Right ventricle myocardium inferior (tissue), 1 donor: ENCODE results near the gene GLB1L. TPM values are rescaled to one million over a fixed set of nuclear protein-coding genes. Genes with fewer than 3 reads are reported as not detected.

ENCODE experiments used
- ATAC-seq: fragments of 200-7000 bp; cut with Tn5 transposase; one replicate; pipeline ENCODE4 v1.9.1; 2020; ENCODE audit warnings: mild to moderate bottlenecking, moderate library complexity
- DNase-seq: peaks from one replicate; pipeline ENCODE4 v3.0.0; 2021; ENCODE audit errors: missing footprints
- intact Hi-C: fragments of 100-400 bp; cut with DNase I; formaldehyde crosslinking; loops from one replicate; pipeline ENCODE4 v1.11.0; 2022
- total RNA-seq: library from RNA; stranded (reverse); fragmentation: NEBNext Ultra II Directional; extraction: Animal tissue kit (Norgen Biotek cat#: 25700); gene quantifications from one replicate; pipeline ENCODE4 v1.2.1, GENCODE V29; 2021
- donor health status: DM: no; HTN: yes; CAD: no; lungs with severe emphysema.

The GLB1L gene
- total RNA-seq, 1 donor from 2014 or later, result 1.8 TPM

- ATAC-seq, result no peak
- no peak for DNase-seq
- intact Hi-C loops, result no loop called here
Measured at GRCh38 chr2:219245899-219246230, 621 bp upstream of the GLB1L start.

DNA sequence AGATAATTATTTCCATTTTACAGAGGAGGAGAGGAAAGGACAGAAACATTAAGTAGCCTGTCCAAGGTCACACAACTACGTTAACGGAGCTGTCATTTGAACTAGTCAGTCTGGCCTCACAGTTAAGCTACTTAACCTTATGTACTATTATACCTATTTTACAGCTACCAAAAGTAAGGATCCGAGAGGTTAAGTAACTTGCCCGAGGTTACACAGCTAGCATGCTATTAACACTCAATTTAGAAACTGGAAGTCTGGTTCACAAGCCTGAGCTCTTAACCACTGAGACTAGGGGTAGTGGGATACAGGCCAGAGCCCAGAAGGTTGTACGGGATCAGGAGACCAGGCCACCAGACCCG, 476 bp downstream of the GLB1L start:
- intact Hi-C loops, result no loop called here
- DNase-seq (no peak), ATAC-seq (no peak)

DNA sequence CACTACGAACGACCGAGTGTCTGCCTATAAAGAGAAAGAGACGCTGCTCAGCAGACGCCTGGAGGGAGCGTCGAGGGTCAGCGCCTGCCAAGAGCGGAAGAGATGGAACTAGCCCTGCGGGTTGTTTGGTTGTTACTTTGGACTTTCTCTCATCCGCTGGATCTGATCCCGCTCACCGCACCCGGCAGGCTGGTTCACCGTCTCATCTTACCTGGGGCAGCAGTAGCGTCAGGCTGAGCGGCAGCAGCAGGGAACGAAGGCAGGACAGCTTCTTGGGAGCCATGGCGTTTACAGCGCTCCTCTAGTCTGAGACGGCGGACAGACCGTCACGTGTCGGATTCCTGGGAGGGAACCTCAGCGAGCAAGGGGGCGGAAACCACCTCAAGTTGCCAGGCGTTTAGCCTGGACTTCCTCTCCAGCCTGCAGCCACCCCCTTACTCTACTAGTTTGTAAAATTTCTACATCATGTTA, 1.9 kb downstream of the GLB1L start:
- ATAC-seq, result no peak
- intact Hi-C loops, result no loop called here
- DNase-seq, result no peak

- DNase-seq (no peak), ATAC-seq (no peak)
- intact Hi-C loops, result no loop called here
Measured at GRCh38 chr2:219234331-219234730, 10.9 kb downstream of the GLB1L start.

DNA sequence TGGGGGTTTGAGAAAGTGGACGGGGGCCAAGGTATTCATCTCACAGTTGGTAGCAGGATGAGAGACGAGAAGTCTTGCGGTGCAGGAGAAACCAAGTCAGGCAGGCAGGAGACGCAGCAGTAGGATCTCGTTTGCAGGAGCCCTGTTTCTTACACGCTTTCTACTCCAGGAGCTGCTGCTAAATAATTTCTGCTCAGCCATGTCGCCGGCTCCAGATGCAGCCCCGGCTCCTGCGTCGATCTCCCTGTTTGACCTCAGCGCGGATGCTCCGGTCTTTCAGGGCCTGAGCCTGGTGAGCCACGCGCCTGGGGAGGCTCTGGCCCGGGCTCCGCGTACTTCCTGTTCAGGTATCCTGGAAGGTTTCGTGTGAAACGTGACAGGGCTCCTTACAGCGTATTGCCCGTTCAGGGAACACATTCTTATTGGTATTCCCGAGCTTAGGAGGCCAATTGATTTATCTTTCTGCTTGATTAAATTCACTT, 15.1 kb downstream of the GLB1L start:
- intact Hi-C loops, result no loop called here
- peak; percentile 86 for DNase-seq

GRCh38 chr2:219229305-219230058, 15.8 kb downstream of the GLB1L start, which contains the start of the genes ANKZF1 and ATG9A:
TSS of gene ANKZF1 (plus strand) at chr2:219229806. CDS start at chr2:219230258, 452 bp downstream.
TSS of gene ATG9A (minus strand) at chr2:219229636. CDS start at chr2:219228024, 1,612 bp downstream.
- intact Hi-C loops, result loop anchor here (2.0 to 5.0 kb wide), 2 partner anchors 23 to 48 kb away; partner anchors contain the start of genes DNAJB2 and ZFAND2B
- peak; percentile 99 for ATAC-seq
- peak; percentile 99 for DNase-seq

More for the DNA sequence above, 15.1 kb downstream of the GLB1L start:
- no peak for ATAC-seq

DNA sequence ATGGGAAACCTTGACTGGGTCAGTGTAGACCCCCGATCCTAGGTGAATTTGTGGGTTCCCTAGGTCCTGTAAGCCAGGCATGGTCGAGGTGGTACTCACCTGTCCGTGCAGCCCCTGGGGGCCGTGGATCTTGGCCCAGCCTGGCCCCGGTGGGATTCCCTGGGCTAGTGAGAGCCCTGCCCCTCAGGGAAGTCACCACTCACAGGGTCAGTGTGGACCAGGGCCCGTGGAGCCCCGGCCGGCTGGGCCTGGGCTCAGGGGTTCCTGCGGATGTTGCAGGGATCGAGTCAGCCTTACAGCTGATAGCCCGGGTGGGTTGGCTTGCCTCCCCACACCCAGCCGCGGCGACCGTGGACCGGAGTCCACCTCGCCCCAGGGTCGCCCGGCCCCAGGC, 16.3 kb downstream of the GLB1L start:
- ATAC-seq (no peak), DNase-seq (no peak)
- intact Hi-C loops, result loop anchor here (2.0 to 5.0 kb wide), 2 partner anchors 22 to 48 kb away; partner anchors contain the start of genes DNAJB2 and ZFAND2B

- intact Hi-C loops, result loop anchor here (2.0 to 5.0 kb wide), 2 partner anchors 21 to 49 kb away; partner anchors contain the start of genes DNAJB2 and ZFAND2B
- DNase-seq, result no peak
- ATAC-seq, result no peak
Measured at GRCh38 chr2:219228041-219228910, 17.0 kb downstream of the GLB1L start.

- no peak for ATAC-seq
- intact Hi-C loops, result loop anchor here (5.0 kb wide), 1 partner anchor 52 kb away; the partner anchor contains the start of gene DNAJB2
- DNase-seq, result no peak
Measured at GRCh38 chr2:219225350-219225749, 19.9 kb downstream of the GLB1L start.

DNA sequence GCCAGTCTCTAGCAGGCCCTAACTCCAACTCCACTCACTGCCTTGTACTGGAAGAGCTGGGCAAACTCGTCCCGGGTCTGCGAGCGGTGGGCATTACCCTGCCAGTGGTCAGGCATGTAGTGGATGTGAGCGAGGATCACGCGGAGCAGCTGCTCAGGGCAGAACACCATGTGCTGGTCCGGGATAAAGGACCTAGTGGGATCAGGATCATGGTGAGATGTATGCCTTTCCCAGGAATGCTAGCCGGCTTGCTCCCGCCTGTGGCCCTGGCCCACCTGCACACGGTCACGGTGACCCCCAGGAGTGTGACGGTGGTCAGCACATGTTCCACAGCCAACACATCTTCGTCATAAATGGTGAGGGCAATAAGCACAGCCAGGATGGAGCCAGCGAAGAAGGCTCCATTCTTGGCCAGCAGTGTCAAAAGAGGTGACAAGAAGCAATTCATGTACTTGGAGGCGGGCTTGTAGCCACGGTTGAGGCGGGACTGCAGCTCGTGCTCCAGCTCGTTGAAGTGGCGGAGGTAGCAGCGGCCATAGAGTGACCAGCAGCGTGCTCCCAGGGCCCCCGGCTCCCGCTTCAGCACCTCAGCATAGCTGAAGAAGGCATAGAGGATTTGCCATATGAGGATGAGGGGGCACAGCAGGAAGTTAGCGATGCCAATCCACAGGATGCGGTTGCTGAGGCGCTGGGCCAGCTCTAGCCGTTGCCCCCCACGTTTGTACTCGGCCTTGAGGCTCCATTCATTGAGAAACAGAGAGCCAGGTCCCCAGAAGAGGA, 21.2 kb downstream of the GLB1L start:
- ATAC-seq (no peak), DNase-seq (no peak)
- intact Hi-C loops, result no loop called here

DNA sequence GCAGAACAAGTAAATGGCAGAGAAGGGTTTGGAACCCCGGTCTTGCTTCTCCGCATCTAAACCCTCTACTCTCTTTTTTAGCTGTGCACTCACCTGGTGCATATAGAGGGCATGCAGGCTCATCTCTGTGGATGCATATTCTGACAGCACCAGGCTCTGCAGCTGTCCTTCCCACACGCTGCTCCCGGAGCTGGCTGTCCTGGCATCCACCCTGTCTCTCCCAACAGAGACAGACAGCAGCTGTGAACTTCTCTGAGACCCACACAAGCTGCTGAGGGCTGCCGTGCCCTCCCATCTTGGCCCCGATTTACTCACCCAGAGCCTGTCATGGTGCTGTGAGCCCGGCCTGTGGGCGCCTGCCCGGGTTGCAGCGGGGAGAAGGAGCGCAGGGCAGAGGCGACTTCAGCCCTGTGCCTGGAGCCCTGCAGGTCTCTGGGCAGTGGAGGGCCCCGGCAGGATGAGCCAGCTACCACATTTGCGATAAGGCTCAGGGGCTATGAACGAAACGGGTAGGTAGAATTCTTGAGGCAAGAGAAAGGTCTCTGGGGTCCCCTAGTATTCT, 23.2 kb downstream of the GLB1L start:
- no peak for DNase-seq
- intact Hi-C loops, result no loop called here
- ATAC-seq, result no peak

- intact Hi-C loops, result no loop called here
- ATAC-seq, result no peak
- no peak for DNase-seq
Measured at GRCh38 chr2:219220652-219221402, 24.4 kb downstream of the GLB1L start.

- DNase-seq (no peak), ATAC-seq (no peak)
- intact Hi-C loops, result no loop called here
Measured at GRCh38 chr2:219219784-219220532, 25.3 kb downstream of the GLB1L start.

DNA sequence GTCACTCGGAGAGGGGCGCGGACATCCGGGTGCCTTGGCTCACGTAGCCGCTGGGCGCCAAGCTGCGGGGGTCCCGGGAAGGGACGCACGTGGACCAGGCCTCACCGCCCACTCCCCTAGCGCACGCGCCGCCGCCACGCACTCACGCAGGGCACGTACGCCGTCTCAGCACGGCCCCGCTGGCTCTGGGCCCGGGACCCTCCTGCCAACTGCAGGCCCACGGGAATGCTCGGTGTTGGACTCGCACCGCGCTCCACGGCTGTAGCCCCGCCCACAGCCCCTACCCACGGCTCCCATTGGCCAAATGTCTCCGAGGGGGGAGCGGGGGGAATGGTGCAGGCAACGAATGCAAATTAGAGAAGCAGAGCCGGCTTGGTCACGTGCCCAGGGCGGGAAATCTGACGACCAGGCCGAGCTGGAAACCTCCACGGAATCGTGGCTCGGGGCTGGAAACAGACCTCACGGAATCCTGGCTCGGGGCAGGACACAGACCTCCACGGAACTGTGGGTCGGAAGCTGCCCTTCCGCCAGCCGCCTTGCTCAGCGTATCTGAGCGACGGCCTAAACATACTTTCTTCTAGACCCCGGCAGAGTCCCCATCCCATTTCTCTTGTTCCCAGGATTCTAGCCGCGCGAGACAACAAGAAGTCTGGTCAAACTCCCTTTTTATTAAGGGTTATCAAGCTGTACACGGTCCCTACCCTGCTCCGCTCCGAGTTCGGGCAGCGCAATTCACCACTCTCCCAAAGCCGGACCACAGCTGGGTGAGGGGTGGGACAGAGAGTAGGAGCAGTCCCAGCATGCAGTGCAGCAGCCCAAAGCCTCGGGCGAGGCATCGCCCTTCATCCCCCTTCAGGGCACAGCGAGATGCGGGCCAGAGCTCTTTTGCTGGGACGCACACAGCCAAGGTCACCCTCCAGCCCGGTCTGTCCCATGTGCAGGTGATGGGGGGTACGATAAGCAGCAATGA, 26.2 kb downstream of the GLB1L start, which contains the start of gene ABCB6:
TSS of gene ABCB6 (minus strand) at position 227 of the 970 bp plus-strand sequence. CDS start 285 bp downstream, outside the sequence.
- intact Hi-C loops, result no loop called here
- ATAC-seq, result peak; percentile 93
- peak; percentile 97 for DNase-seq

DNA sequence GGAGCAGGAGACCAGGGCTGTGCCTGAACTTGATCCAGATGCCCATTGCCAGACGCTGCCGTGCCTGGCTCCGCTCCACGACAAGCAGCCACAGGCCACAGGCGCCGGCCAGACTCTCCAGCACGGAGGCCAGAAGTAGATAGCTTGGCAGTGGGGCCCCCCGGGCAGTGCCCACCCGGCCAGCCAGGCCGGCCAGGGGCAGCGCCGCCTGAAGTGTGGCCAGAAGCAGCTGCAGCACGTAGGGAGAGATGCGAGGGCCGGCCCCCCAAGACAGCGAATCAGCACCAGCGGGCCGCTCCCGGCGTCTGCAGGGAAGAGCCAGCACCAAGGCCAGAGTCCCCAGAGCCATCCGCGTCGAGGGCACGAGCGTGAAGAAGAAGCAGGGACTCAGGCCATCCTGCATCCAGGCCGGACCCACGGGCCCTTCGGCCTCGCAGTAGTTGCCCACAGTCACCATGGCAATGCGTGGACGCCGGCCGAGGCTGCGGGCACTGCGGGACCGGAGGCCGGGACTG, 27.0 kb downstream of the GLB1L start:
- ATAC-seq, result peak; percentile 36
- intact Hi-C loops, result no loop called here
- DNase-seq, result peak; percentile 85

DNA sequence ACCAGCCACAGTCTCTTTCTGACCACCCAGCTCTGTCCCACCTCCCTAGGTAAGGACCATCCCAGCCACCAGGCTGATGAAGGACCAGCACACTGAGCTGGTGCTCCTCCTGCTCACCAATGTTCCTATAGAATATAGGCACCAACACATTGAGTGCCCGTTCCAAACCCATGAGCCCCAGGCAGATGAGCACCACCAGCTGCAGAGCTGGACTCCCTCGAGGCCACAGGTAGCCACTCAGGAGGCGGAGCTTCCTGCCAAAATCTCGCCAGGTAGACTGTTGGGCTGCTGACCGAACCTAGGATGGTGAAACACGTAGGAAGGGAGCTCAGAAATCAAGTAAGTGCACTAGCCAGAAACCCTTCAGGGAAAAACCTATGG, 28.7 kb downstream of the GLB1L start:
- DNase-seq (no peak), ATAC-seq (no peak)
- intact Hi-C loops, result no loop called here
